Measurements from ENCODE around the gene NSF.
"Not testable (repeated sequence)": the region's sequence is repeated elsewhere in the genome, so short reads cannot be mapped to it uniquely, and the experiment has no call there.

Gene NSF

GRCh38 chr17:46590157-46591146 lies at the start of gene NSF:
Gene NSF (plus strand): TSS chr17:46590669. CDS start chr17:46590776, 107 bp downstream.
- DNase-seq: not testable (repeated sequence)

- DNase-seq: not testable (repeated sequence)
These were observed 41.9 kb upstream of the NSF start for GRCh38 chr17:46548607-46549006.

GRCh38 chr17:46559155-46559554 lies 31.3 kb upstream of the NSF start:
- not testable (repeated sequence) for DNase-seq

GRCh38 chr17:46560048-46560447 lies 30.4 kb upstream of the NSF start:
- not testable (repeated sequence) for DNase-seq

GRCh38 chr17:46566284-46566683 lies 24.2 kb upstream of the NSF start:
- not testable (repeated sequence) for DNase-seq

- DNase-seq: not testable (repeated sequence)
These were observed 23.5 kb upstream of the NSF start for GRCh38 chr17:46566980-46567379.

- not testable (repeated sequence) for DNase-seq
These were observed 18.7 kb upstream of the NSF start for GRCh38 chr17:46571796-46572195.

GRCh38 chr17:46579083-46580075 lies 11.1 kb upstream of the NSF start, which contains the start of gene ARL17A:
Gene ARL17A (minus strand): TSS chr17:46579691. CDS start chr17:46576322, 3,369 bp downstream.
- not testable (repeated sequence) for DNase-seq

GRCh38 chr17:46580082-46580481 lies 10.4 kb upstream of the NSF start:
- not testable (repeated sequence) for DNase-seq

- DNase-seq: not testable (repeated sequence)
These were observed 5.0 kb upstream of the NSF start for GRCh38 chr17:46585444-46585843.

- not testable (repeated sequence) for DNase-seq
These were observed 863 bp downstream of the NSF start for GRCh38 chr17:46591332-46591731.

- not testable (repeated sequence) for DNase-seq
These were observed 8.0 kb downstream of the NSF start for GRCh38 chr17:46598344-46598931.

- not testable (repeated sequence) for DNase-seq
These were observed 10.3 kb downstream of the NSF start for GRCh38 chr17:46600767-46601166.

- DNase-seq: not testable (repeated sequence)
These were observed 12.7 kb downstream of the NSF start for GRCh38 chr17:46603125-46603524.

GRCh38 chr17:46611304-46611703 lies 20.8 kb downstream of the NSF start:
- not testable (repeated sequence) for DNase-seq

GRCh38 chr17:46613876-46614275 lies 23.4 kb downstream of the NSF start:
- DNase-seq: not testable (repeated sequence)

- DNase-seq: not testable (repeated sequence)
These were observed 26.7 kb downstream of the NSF start for GRCh38 chr17:46617121-46617520.

GRCh38 chr17:46618975-46619374 lies 28.5 kb downstream of the NSF start:
- not testable (repeated sequence) for DNase-seq

- DNase-seq: not testable (repeated sequence)
These were observed 33.3 kb downstream of the NSF start for GRCh38 chr17:46623790-46624189.

- DNase-seq: not testable (repeated sequence)
These were observed 34.3 kb downstream of the NSF start for GRCh38 chr17:46624726-46625125.

- DNase-seq: not testable (repeated sequence)
These were observed 37.0 kb downstream of the NSF start for GRCh38 chr17:46627452-46627851.

- DNase-seq: not testable (repeated sequence)
These were observed 38.4 kb downstream of the NSF start for GRCh38 chr17:46628753-46629436.

Data from NCI-H82 (cell line).